Natural killer cell (primary cell): ENCODE data around the gene CDX1. TPM values are rescaled to one million over a fixed set of nuclear protein-coding genes. Genes with fewer than 3 reads are reported as not detected.

Source experiments
- ATAC-seq, 3 donors: fragments of 150-1000 bp in 2 of 3; fragments of 200-7000 bp in 1 of 3; cut with Tn5 transposase; 1 replicate in 1 of 3; 2 replicates in 2 of 3; pipeline ENCODE4 v1.10.0; 2021; ENCODE audit warnings: mild to moderate bottlenecking in 2 of 3, moderate library complexity in 2 of 3
- DNase-seq, 2 donors: peaks; one replicate each; pipeline versions ENCODE4 v3.0.0 to v3.0.0-alpha.2; 2013 to 2021; ENCODE audit warnings: mixed read lengths in 1 of 2
- H3K27ac ChIP-seq: one replicate; pipeline ENCODE4 v1.5.1; 2013; ENCODE audit warnings: mild to moderate bottlenecking, low read length
- H3K27me3 ChIP-seq: one replicate; pipeline ENCODE4 v1.6.1; 2013; ENCODE audit warnings: low read length; ENCODE audit not compliant: control insufficient read depth, insufficient read depth
- H3K36me3 ChIP-seq: one replicate; pipeline ENCODE4 v1.6.1; 2013; ENCODE audit warnings: low read length; ENCODE audit not compliant: control insufficient read depth, insufficient read depth
- H3K4me1 ChIP-seq: one replicate; pipeline ENCODE4 v1.6.1; 2013; ENCODE audit warnings: low read length; ENCODE audit not compliant: control insufficient read depth, insufficient read depth
- H3K4me3 ChIP-seq: one replicate; pipeline ENCODE4 v1.5.1; 2013; ENCODE audit warnings: low read length
- H3K9me3 ChIP-seq: one replicate; pipeline ENCODE4 v1.6.1; 2013; ENCODE audit warnings: low read length; ENCODE audit not compliant: control insufficient read depth, insufficient read depth
- H3K27ac Mint-ChIP-seq, 2 donors: one replicate each; pipeline ENCODE4 v1.8.0; 2022; ENCODE audit warnings: mild to moderate bottlenecking in 2 of 2, mixed read lengths in 2 of 2, moderate library complexity in 1 of 2
- H3K27me3 Mint-ChIP-seq, 2 donors: one replicate each; pipeline ENCODE4 v1.8.0; 2022; ENCODE audit warnings: low read depth in 2 of 2, mixed read lengths in 2 of 2
- H3K36me3 Mint-ChIP-seq: one replicate; pipeline ENCODE4 v1.8.0; 2022; ENCODE audit warnings: mixed read lengths
- H3K4me1 Mint-ChIP-seq, 2 donors: one replicate each; pipeline ENCODE4 v1.8.0; 2022; ENCODE audit warnings: mixed read lengths in 2 of 2
- H3K4me3 Mint-ChIP-seq: one replicate; pipeline ENCODE4 v1.8.0; 2022; ENCODE audit warnings: mild to moderate bottlenecking, moderate library complexity, mixed read lengths
- H3K9me3 Mint-ChIP-seq, 2 donors: one replicate each; pipeline ENCODE4 v1.8.0; 2022; ENCODE audit warnings: mixed read lengths in 2 of 2
- CTCF ChIP-seq: fragments of 200-600 bp; IDR thresholded peaks from one replicate; pipeline ENCODE4 v1.8.0; 2022; ENCODE audit warnings: antibody characterized with exemption
- WGBS: methylation state at CpG from one replicate; pipeline ENCODE4 v1.1.7; 2013; ENCODE audit warnings: missing lambda C conversion rate; ENCODE audit not compliant: insufficient coverage; 5-methylcytosine and 5-hydroxymethylcytosine counted together
- intact Hi-C: fragments of 100-400 bp; cut with micrococcal nuclease; formaldehyde crosslinking; loops from one replicate; pipeline ENCODE4 v1.14.2; 2022
- total RNA-seq, 4 donors: library from RNA; stranded (reverse); fragments of 120-200 nt in 1 of 4; gene quantifications; one replicate each; pipeline versions ENCODE4 v1.2.3 to v1.2.4, GENCODE V29; 2013 to 2022

Gene CDX1
- total RNA-seq, 3 donors from 2014 or later (not counting 1 experiment from before 2014, with no cell fraction given), result not detected

GRCh38 chr5:150223474-150223873 is 56.9 kb downstream of the CDX1 start:
- intact Hi-C loops, result no loop called here
- no peak overlapping the region for H3K4me3 ChIP-seq
- no peaks in the 10 kb centered on the region for H3K9me3 ChIP-seq
- WGBS, result 87% methylated on average over 7 of the region's 7 CpGs
- Mint-ChIP-seq H3K27ac (no peak overlapping the region), H3K9me3 (no peaks in the 10 kb centered on the region), H3K36me3 (no peaks in the 10 kb centered on the region), H3K27me3 (peaks cover 0 to 5% of the 10 kb centered on the region in 2 donors), H3K4me1 (no peaks in the 10 kb centered on the region), H3K4me3 (no peak overlapping the region)
- H3K36me3 ChIP-seq, result no peaks in the 10 kb centered on the region
- H3K27ac ChIP-seq, result no peak overlapping the region
- H3K4me1 ChIP-seq, result no peaks in the 10 kb centered on the region
- no peaks in the 10 kb centered on the region for H3K27me3 ChIP-seq
- DNase-seq, result no peak
- ATAC-seq, result no peak
- TF ChIP-seq CTCF, result no peak

DNA sequence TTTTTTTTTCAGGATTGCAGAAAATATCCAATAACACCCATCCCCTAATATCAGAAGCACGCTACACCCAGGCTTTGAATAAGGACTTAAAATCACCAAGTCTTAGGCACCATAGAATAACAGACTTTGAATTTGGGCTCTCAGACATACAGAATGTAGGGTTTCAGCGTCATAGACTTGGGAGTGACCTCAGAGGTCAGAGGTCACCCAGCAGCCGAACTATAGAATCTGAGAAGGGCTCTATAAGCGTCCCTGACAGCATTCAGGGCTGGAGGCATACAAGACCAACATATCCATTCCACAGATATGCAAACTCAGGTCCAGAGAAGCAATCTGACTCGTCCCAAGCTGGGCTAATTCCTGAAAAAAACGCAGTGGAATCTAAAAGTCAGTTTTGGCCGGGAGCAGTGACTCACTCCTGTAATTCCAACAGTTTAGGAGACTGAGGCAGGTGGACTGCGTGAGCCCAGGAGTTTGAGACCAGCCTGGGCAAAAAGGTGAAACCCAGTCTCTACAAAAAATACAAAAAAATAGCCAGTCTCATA is 58.0 kb downstream of the CDX1 start:
- 87% methylated on average over 7 of the region's 8 CpGs for WGBS
- Mint-ChIP-seq H3K27me3 (peaks cover 0 to 5% of the 10 kb centered on the region in 2 donors), H3K36me3 (no peaks in the 10 kb centered on the region), H3K4me1 (no peaks in the 10 kb centered on the region), H3K4me3 (no peak overlapping the region), H3K9me3 (no peaks in the 10 kb centered on the region), H3K27ac (no peak overlapping the region)
- Histone ChIP-seq H3K4me3 (no peak overlapping the region), H3K27me3 (no peaks in the 10 kb centered on the region), H3K36me3 (no peaks in the 10 kb centered on the region), H3K27ac (no peak overlapping the region), H3K9me3 (no peaks in the 10 kb centered on the region), H3K4me1 (no peaks in the 10 kb centered on the region)
- intact Hi-C loops, result no loop called here
- no peak for TF ChIP-seq CTCF
- ATAC-seq (no peak), DNase-seq (no peak)

GRCh38 chr5:150227036-150227435 is 60.5 kb downstream of the CDX1 start:
- ATAC-seq (no peak), DNase-seq (no peak)
- Histone ChIP-seq H3K36me3 (no peaks in the 10 kb centered on the region), H3K27me3 (no peaks in the 10 kb centered on the region), H3K4me1 (no peaks in the 10 kb centered on the region), H3K27ac (no peak overlapping the region), H3K9me3 (no peaks in the 10 kb centered on the region), H3K4me3 (no peak overlapping the region)
- Mint-ChIP-seq H3K4me1 (no peaks in the 10 kb centered on the region), H3K27ac (no peak overlapping the region), H3K4me3 (no peak overlapping the region), H3K36me3 (no peaks in the 10 kb centered on the region), H3K9me3 (no peaks in the 10 kb centered on the region), H3K27me3 (no peaks in the 10 kb centered on the region)
- intact Hi-C loops, result no loop called here
- TF ChIP-seq CTCF, result no peak
- WGBS, result 77% methylated on average over 1 of the region's 5 CpGs

GRCh38 chr5:150227606-150228273 is 61.2 kb downstream of the CDX1 start:
- Histone ChIP-seq H3K4me3 (no peak overlapping the region), H3K9me3 (no peaks in the 10 kb centered on the region), H3K27me3 (no peaks in the 10 kb centered on the region), H3K36me3 (no peaks in the 10 kb centered on the region), H3K4me1 (no peaks in the 10 kb centered on the region), H3K27ac (no peak overlapping the region)
- Mint-ChIP-seq H3K9me3 (no peaks in the 10 kb centered on the region), H3K27me3 (no peaks in the 10 kb centered on the region), H3K36me3 (no peaks in the 10 kb centered on the region), H3K27ac (no peak overlapping the region), H3K4me1 (no peaks in the 10 kb centered on the region), H3K4me3 (no peak overlapping the region)
- DNase-seq (no peak), ATAC-seq (no peak)
- intact Hi-C loops, result no loop called here
- TF ChIP-seq CTCF, result no peak
- WGBS, result 85% methylated on average over 9 of the region's 11 CpGs
